GM18870 (cell line): ENCODE data around the gene AREL1.

Experiments
- ATAC-seq: cut with Tn5 transposase; IDR thresholded peaks from one replicate; pipeline ENCODE4 v1.9.1; 2021; ENCODE audit warnings: moderate library complexity; ENCODE audit not compliant: unreplicated experiment

Gene AREL1

DNA sequence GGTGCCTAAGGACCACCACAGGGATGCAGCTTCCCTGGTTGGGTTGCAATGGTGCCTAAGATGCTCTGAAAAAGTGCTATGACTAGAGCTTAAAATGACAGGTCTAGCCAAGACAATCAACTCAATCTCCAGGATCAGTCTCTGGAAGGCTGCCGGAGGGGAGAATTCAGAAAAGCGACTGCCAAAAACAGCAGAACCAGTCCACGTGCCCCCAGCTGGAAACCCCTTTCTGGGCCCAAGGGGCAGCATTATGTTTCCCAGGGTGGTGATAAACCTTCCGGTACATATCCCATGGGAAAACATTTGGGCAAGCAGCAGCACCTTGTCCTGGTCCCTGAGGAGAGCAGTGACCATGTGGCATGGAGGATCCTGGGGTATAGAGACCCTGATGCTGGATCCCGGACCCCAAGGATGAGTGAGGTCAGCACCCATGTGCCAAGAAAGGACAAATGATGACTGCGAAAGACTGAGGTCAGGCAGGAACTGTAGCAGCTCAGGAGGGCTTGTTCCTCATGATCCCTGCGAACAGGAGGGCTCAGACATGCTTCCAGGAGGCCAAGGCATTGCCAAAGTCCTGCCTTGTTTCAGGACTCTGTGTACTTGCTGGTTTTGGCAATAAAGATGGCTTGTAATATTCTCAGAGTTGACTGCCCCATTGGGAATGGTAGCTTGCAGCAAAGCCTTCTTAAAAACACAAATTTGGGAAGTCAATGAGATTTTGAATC lies 51.0 kb downstream of the AREL1 start:
- no peak for ATAC-seq

DNA sequence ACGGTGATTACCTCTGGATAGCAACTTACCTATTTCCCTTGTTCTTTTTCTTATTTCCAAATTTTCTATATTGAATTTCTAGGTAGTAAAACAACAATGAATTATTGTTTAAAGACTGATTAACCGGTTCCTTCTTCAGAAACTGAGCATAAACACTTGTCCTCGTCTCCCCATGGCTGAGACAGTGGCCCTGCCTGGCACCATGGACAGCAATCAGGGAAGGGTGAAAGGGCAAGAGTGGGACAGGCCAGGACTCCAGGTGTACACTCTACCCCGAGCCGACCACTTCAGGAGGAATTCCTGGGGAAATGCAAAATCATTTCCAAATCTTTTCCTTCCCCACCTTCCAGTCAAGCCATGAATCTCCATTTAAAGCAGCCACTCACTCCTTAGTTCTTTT lies 52.0 kb downstream of the AREL1 start:
- no peak for ATAC-seq

DNA sequence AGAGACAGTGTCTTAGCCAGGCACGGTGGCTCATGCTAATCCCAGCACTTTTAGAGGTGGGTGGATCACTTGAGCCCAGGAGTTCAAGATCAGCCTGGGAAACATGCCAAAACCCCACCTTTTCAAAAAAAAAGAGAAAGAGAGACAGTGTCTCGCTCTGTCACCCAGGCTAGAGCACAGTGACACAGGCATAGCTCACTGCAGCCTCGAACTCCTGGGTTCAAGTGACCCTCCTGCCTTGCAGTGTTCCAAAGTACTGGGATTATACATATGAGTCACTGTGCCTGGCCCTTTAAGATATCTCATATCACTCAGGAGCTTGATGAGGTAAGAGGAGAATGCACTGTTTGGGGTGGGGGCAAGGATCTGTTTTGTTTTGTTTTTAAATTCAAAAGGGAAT lies 52.7 kb downstream of the AREL1 start:
- no peak for ATAC-seq

DNA sequence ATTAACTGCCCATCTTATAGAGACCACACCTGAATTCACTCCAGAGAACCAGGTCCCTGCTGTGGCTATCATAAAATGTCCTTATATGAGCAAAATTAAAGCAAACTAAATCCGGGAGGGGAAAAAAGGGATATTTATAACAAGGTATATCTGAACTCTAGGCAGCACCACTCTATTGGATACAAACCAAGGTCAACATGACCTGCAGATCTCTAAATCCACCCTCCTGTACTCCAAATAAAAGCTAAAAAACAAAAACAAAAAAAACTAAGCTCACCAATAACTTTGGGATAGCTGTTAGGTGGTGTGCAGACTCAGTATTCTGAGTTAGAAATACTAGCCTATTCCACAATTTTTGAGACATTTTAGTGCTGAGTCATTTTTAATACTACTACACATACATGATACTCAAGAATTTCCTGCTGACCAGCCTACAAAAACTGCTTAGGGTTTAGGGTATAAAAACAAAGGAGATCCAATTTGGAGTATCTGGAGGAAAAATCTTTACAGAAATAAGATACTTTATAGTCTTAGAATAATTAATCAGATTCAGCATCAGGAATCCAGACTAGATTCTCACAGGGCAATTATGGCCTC lies 54.2 kb downstream of the AREL1 start:
- ATAC-seq = no peak

DNA sequence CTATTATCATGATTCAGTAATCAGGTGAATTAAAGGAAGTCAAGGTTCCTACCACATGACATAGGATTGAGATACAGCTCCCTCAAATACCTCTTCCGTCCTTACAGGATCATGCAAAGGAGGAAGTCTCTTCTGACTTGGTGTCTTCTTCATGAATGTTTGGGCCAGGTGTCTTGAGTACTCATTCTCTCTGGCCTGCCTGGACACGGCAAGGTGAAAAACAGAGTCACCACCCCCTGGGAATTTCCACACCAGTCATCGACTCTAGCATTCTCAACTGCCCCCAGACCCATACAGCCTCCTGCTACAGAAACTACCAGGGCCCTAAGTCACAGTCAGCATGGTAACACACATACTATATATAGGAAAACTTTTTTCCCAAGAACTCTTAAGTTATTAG lies 55.9 kb downstream of the AREL1 start:
- ATAC-seq = no peak

DNA sequence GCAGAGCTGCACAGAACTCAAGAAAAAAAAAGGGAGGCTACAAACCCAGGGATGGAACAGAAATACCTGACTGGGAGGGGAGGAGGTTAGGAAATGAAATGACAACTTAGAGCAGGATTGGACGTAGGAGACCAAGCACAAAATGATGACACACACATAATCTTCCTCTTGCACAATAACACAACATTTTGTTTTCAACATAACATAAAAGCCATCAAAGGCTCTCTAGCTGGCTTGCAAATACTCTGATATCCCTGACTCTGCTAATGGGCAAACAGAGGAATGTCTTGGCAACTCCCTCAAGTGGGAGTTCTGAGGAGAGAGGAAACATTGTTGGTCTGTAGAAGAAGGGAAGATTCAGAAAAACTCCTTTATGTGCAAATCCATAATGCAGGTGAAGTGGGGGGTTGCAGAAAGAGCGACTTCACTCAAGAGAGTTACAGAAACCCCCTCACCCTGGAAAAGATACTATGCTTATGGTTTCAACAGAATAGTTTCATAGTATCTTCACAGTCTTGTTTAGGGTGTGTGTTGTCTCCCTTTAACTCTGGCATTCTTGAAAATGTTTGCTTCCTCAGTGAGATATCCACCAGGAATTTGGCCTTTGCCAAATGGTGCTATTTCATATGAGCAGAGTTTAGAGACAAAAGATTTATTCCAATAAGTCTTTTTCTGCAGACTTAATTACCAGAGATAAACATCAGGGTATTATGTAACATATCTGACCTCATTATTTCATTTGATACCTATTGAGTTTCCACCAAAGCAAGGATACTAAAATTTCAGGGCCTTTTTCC lies 57.1 kb downstream of the AREL1 start:
- ATAC-seq = no peak

DNA sequence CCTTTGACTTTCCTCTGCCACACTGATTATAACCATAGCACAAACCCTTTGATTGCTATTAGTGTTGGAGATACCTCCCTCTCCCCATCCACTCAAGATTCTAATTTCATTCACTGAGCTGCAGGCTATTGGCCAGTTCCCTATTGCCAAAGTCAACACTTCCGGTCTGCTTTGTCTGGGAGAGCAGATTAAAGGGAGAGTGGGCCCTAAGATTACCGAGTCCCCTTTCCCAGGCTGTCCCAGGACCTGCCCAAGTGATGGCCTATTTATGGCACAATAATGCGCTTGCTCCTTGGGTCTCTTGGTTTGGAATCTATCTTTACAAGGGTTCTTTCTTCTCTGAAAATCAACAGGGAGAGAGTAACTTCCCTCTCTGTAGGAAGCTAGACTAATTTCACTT lies 57.9 kb downstream of the AREL1 start:
- ATAC-seq = no peak

DNA sequence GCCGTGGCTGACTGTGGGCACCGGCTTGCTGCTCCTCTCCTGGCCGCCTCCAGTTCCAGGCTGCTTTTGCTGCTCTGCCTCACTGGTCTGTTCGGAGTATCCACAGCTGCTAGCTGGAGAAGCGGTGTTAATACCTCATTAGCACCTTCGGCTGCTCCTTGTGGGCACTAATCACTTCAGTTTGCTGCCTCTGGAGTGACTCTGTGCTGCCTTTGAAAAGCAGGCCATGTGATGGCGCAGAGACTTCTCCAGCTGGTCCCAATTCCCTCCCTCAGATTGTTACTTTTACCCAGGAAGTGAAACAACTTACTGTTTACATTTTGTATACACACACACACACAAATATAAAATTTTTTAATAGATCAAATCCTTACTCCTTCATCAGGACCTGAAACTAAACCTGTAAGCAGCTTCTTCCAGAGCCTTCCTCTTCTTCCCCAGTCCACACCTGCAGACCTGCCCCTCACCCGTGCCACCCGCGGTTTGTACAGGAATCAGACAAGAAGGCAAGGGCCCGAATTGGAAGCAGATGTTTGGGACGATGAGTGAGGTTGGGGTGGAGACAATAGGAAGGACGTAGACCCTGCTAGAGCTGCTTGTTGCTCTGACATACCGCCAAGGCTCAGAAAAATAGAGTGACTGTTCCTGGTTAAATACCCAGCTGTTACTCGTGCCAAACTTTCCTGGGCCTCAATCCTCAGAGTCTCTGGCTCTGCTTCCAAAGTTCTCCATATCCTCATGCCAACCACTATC lies 59.3 kb downstream of the AREL1 start:
- no peak for ATAC-seq

DNA sequence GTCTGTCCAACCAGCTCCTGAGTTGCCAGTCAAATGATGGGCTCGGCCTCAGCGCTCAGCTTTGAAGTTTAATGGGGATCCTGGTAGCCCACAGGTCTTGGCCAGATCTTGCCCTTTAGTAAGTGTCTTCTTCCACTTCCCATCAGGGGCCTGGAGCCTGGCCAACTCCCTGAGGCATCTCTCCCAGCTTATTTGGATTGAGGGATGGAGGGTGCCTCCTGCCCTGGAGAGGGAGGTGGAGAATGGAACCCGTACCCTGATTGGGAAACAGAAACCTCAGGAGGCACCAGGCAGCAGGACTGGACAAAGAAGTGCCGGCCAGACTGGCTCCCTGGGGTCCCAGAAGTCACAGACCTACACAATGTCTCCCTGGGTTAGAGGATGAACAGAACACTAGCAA lies 60.3 kb downstream of the AREL1 start:
- no peak for ATAC-seq

DNA sequence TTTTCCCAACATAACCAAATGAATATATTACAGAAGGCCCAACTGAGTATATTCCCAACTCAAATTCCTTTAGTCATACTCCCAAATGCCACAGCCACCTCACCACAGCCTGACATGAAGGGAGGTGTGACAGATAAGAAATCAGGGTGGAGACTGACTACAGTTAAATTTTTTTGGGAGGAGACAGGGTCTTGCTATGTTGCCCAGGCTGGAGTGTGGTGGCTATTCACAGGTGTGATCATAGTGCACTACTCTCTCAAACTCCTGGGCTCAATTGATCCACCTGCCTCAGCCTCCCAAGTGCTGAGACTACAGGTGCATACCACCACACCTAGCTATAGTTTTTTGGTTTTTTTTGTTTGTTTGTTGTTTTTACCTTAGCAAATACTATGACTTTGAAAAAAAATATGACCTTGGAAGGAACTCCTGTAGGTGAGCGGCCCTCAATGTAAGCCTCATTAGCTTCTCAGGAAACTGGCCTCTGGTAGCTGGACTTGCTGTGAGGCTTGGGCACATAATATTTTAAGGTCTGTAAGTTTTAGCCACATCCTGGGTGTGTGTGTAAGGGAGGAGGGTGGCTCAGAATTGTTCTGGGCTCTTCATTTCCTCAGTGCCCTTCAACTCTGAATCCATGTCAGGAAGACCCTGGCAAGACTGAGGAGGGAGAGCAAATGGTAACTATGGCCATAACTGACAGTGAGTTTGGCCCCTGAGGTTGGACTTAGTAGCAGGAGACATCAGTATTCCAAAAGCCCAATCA lies 61.8 kb downstream of the AREL1 start:
- ATAC-seq = no peak

DNA sequence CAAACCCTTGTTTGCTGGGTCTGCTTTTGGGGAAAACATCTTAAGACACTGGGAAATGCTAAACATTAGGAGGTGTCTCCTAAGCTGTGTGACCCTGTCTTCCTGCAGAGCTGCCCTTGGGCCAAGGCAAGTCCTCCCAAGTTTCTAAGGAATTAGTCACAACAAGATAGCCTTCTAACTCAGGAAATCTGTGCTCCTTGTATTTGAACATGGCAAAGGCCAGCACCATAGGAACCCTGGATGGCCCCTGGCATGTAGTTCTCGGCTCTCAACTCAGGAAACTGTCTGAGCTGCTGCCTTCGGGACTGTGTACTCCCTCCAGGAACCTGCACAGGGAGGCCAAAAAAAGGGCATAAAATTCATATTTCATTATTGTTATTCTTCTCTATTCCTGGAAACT lies 63.2 kb downstream of the AREL1 start:
- no peak for ATAC-seq

DNA sequence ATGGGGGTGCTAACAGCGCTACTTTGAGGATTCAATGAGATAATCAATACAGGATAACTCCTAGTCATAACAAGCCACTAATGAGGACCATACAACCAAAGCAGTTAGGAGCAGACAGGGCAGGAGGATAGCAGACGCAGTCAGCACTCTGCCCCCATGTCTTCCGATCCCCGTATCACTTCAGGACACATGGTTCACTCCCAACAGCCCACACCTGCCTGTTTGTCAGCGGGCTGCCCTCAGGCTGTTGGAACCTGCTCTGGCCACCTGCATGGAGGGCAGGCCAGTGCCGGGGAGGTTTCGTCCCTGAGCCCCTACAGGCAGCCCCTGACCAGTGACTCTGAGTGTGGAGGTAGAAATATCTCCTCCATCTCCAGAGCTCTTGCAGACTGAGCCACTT lies 63.7 kb downstream of the AREL1 start:
- no peak for ATAC-seq

DNA sequence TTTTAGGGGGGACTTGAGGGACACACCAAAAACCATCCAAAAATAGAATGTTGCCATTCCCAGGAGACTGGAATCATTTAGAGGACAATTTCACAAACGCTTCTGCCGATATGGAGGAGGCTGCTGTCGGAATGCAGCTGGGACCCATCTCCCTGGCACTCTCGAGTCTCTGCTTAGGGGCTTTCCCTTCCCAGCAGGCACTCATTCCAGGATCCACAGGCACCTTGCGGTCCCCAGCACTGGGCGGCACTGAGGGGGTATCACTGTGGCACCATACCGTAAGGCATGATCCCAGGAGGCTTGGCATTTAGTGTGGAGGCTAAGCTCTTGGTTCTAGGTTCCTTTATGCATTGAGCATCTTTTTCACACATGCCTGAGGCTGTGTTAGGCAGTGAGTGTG lies 64.3 kb downstream of the AREL1 start:
- no peak for ATAC-seq

DNA sequence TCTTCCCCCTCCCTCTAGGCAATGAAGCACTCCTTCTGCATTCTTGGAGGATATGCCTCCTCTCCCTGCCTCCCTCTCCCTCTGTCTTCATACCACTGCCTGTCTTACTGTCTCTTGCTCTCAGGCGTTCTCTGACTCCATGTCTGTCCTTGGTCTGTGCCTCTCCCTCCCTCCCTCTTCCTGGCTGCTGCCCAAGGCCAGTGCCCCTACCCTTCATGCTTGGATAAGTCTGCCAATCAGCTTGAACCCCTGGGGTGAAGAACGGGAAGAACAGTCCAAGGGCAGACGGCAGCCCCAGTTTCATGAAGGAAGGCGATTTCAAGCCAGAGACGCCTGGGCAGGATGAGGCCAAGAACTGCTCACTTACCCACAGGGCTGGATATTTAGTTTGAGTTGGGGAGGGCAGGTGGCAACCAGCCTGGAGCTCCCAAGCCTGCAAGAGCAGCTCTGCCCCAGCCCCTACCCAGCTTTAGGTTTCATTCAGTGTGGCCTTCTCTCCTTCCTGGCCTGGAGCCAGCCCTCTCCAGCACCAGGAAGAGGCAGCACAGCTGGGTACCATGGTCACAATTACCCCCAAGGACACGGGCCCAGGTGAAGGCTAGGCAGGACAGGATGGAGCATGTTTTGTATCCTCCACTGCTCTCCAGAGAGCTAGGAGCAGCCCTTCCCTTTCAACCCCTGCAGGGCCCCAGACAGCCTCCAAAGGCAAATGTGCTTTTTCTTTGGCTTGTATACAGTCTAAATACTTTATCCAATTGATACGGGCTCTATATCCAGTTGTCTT lies 65.0 kb downstream of the AREL1 start:
- ATAC-seq = no peak

DNA sequence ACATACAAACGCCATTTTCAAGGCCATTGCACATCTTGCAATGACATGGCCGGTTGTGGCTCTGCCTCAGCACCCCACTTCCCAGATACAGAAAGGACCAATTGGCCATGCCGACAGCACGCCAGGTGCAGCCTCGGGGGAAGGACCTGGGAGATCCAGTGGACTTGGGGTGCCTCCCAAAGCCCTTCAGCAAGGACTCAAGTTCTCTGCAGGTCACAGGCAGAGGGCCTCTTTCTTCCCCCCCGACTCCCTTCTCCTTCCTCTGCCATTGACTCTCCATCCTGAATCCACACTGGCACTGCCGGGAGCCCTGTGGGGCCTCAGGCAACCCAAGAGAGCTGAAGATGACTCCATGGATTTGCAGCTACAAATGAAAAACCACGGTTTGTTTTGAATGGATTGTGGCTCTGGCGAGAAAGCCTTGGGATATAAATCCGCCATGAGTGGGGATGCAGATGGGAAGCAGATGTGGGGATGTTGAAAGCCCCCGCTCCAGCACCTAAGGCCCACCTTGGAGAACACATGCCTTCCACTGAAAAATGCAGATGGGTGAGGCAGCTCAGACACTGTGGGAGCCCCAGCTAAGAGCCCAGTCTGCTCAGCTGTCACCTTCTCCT lies 65.7 kb downstream of the AREL1 start:
- ATAC-seq = no peak

DNA sequence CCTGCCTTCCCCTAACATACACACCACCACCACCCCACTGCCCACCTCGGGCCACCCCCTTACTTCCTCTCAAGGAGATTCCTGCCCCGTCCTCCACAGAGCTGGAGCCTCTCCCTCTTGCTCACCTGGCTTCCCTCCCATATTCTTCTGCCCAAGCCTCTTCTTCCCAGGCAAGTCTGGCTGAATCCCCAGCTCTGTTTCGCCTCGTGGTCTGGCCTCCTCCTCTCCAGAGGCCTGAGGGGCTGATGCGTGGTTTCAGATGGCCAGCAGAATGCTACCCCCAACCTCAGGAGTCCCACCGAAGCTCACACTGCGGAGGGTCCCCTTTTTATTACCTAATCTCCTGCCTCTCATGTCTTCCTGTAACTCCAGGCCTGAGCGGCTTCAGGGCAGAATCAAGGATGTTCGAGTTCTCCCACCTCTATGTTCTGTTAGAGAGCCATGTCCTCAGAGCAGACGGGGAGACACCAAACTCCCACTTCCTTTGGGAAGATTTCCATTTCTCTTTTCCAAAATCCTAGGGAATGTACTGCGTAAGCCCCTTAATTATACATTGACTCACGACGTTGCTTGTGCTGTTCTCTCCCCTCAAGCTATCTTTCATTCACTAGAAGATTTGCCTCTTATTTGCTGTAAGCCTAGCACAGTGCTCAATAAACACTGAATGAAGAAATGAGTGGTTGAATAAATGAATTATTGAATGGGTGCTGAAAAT lies 67.0 kb downstream of the AREL1 start:
- no peak for ATAC-seq

DNA sequence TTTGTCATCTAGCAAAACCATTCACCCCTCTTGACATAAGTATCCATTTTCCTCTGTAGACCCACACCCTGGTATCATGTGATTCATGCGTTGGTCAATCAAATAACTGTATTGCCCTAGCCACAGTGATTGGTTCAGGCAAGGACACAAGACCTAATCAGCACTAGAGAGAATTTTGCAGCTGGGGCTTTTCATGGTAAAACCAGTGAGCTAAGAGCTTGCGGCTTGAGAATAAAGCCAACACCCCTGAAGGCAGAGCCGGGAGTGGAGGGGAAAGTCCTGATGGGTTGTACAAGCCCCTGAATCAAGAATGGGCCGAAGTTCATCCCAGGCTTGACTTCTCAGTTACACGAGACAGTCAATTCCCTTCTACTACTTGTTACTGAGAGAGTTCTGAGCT lies 67.6 kb downstream of the AREL1 start:
- no peak for ATAC-seq

DNA sequence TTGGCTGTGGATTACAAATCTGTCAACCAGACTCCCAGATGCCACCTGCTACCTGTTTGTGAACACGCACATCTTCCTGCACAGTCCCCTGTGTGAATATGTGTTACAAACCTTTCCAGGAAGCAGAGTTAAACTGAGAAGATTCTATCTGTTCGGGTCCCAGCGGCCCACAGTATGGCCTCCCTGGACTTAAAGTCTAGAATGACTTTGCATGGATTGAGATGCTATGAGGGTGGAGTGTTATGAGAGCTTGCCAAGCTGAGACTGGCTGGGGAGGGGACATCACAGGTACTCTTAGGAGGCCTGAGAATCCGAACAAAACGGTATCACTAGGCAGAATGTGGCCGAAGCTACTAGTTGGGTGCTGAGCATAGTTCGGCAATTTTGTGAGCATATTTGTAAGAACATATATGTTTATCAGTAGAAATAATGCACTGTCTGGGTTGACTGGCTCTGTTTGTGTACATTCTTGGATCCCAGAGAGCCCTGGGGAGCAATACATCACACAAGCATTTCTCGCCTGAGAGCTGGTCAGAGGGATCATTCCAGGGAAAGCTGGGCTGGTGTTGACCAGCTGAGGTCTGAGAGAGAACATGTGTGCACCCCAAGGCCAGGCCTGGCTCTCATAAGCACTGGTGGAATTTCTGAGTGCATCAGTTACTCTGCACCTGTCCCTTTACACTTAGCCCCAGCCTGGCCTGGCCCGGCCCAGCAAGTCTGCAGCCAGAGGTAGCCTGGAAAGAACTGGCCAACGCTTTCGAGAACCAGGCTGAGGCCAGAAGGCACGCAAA lies 71.1 kb downstream of the AREL1 start:
- ATAC-seq = no peak
